DMS79 (cell line): Measurements from ENCODE around the gene SLC10A3.

ENCODE experiments used
- DNase-seq: peaks from one replicate; lab custom pipeline; 2025; lab: John Stamatoyannopoulos, UW

SLC10A3 gene

GRCh38 chrX:154463611-154464220 lies 26.7 kb downstream of the SLC10A3 start:
- no peak for DNase-seq

GRCh38 chrX:154462396-154462795 lies 28.0 kb downstream of the SLC10A3 start:
- DNase-seq = no peak

- no peak for DNase-seq
These were observed 30.1 kb downstream of the SLC10A3 start for GRCh38 chrX:154460326-154460725.

- no peak for DNase-seq
These were observed 30.6 kb downstream of the SLC10A3 start for GRCh38 chrX:154459832-154460231.

GRCh38 chrX:154458954-154459778 lies 31.3 kb downstream of the SLC10A3 start:
- DNase-seq = no peak

- DNase-seq = no peak
These were observed 32.1 kb downstream of the SLC10A3 start, which contains the start of gene PLXNA3 for GRCh38 chrX:154458116-154458953. PLXNA3 (plus strand) TSS chrX:154458281; CDS start chrX:154460184, 1,903 bp downstream.

GRCh38 chrX:154457491-154458115 lies 32.8 kb downstream of the SLC10A3 start:
- DNase-seq = no peak

- no peak for DNase-seq
These were observed 37.6 kb downstream of the SLC10A3 start for GRCh38 chrX:154452823-154453222.

- DNase-seq = no peak
These were observed 40.1 kb downstream of the SLC10A3 start for GRCh38 chrX:154450312-154450711.

GRCh38 chrX:154449618-154450017 lies 40.8 kb downstream of the SLC10A3 start:
- DNase-seq = no peak

- no peak for DNase-seq
These were observed 41.9 kb downstream of the SLC10A3 start for GRCh38 chrX:154448484-154448883.

GRCh38 chrX:154446430-154446829 lies 44.0 kb downstream of the SLC10A3 start:
- DNase-seq = no peak

- no peak for DNase-seq
These were observed 44.7 kb downstream of the SLC10A3 start for GRCh38 chrX:154445776-154446175.

- no peak for DNase-seq
These were observed 45.6 kb downstream of the SLC10A3 start for GRCh38 chrX:154444755-154445246.

GRCh38 chrX:154443992-154444754 lies 46.3 kb downstream of the SLC10A3 start, which contains the start of gene FAM50A:
FAM50A (plus strand) TSS chrX:154444141; CDS start chrX:154444236, 95 bp downstream.
- DNase-seq = peak; percentile 18

- DNase-seq = no peak
These were observed 46.9 kb downstream of the SLC10A3 start for GRCh38 chrX:154443479-154443910.

- no peak for DNase-seq
These were observed 48.3 kb downstream of the SLC10A3 start for GRCh38 chrX:154441984-154442707.

- DNase-seq = no peak
These were observed 48.9 kb downstream of the SLC10A3 start for GRCh38 chrX:154441564-154441963.

GRCh38 chrX:154440623-154441357 lies 49.6 kb downstream of the SLC10A3 start:
- DNase-seq = no peak
